Large intestine (tissue), 3 donors: ENCODE data around the gene SCAMP4. TPM values are rescaled to one million over a fixed set of nuclear protein-coding genes. Genes with fewer than 3 reads are reported as not detected.
"Not testable (repeated sequence)": the region's sequence is repeated elsewhere in the genome, so short reads cannot be mapped to it uniquely, and the experiment has no call there.

Experiments used
- DNase-seq, 2 donors: peaks; one replicate each; pipeline versions ENCODE4 v3.0.0 to v3.0.0-alpha.2; 2013
- H3K27ac ChIP-seq: one replicate; pipeline ENCODE4 v1.5.1; 2013; ENCODE audit warnings: low read length
- H3K27me3 ChIP-seq: 2 replicates; pipeline ENCODE4 v1.6.1; 2013; ENCODE audit warnings: low read length; ENCODE audit not compliant: control insufficient read depth, insufficient read depth
- H3K36me3 ChIP-seq: 2 replicates; pipeline ENCODE4 v1.6.1; 2013; ENCODE audit warnings: low read length; ENCODE audit not compliant: control insufficient read depth, insufficient read depth
- H3K4me1 ChIP-seq: one replicate; pipeline ENCODE4 v1.6.1; 2013; ENCODE audit warnings: low read length; ENCODE audit not compliant: control insufficient read depth, insufficient read depth
- H3K4me3 ChIP-seq: one replicate; pipeline ENCODE4 v1.5.1; 2013; ENCODE audit warnings: low read length
- H3K9me3 ChIP-seq: one replicate; pipeline ENCODE4 v1.6.1; 2013; ENCODE audit warnings: mild to moderate bottlenecking, low read depth, low read length, moderate library complexity; ENCODE audit not compliant: control insufficient read depth
- WGBS: methylation state at CpG from one replicate; pipeline ENCODE4 v1.1.5; 2013; ENCODE audit warnings: low lambda C conversion rate; ENCODE audit not compliant: insufficient coverage; 5-methylcytosine and 5-hydroxymethylcytosine counted together
- polyA plus RNA-seq: library from polyadenylated mRNA; unstranded; fragments of 120-200 nt; gene quantifications from one replicate; pipeline ENCODE4 v1.2.1, GENCODE V29; 2013

SCAMP4 gene
- polyA plus RNA-seq, 1 donor = 36.6 TPM

GRCh38 chr19:1884291-1884718 lies 20.9 kb upstream of the SCAMP4 start:
- Histone ChIP-seq H3K36me3 (peaks cover 13% of the 10 kb centered on the region), H3K4me1 (peaks cover 24% of the 10 kb centered on the region), H3K9me3 (no peaks in the 10 kb centered on the region), H3K27me3 (no peaks in the 10 kb centered on the region), H3K27ac (peak overlapping the region; percentile 78), H3K4me3 (peak overlapping the region; percentile 100)
- peak in 1 of 2 donors; percentile 43 for DNase-seq
- no CpG with 5 or more reads among the region's 11 CpGs for WGBS

DNA sequence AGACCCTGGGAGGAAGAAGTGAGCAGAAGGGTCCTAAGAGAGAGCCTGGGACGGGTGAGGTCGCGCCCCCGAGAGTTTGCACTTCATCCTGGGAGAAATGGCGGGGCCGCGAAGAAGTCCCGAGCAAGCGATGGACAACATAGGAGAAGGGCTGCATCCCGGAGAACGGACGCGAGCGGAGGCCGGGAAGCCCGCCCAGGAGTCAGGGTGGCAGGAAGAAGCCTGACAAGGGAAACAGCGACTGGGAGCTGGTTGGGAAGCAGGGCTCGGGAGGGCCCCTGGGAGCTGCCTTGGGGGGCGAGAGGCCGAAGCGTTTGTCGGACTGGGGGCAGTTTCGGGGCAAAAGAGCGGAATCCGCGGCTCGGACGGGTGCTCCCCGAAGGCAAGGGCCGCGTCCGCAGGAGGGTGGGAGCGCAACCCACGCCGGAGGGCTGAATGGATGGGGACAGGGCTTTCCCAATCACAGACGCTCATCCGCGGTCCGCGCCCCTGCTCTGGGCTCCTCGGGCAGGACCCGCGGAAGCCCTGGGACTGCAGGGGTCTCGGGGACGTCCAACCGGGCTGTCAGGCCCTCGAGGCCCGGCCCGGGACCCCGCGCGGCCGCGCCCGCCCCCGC lies 20.4 kb upstream of the SCAMP4 start:
- no CpG with 5 or more reads among the region's 56 CpGs for WGBS
- Histone ChIP-seq H3K27ac (peak overlapping the region; percentile 78), H3K27me3 (no peaks in the 10 kb centered on the region), H3K36me3 (peaks cover 13% of the 10 kb centered on the region), H3K4me1 (peaks cover 24% of the 10 kb centered on the region), H3K4me3 (peak overlapping the region; percentile 100), H3K9me3 (no peaks in the 10 kb centered on the region)
- peak in 1 of 2 donors; percentile 25 for DNase-seq

- Histone ChIP-seq H3K27ac (peak within 1 kb of the TSS; percentile 78), H3K4me1 (peaks cover 24% of the 10 kb centered on the region), H3K4me3 (peak within 1 kb of the TSS; percentile 100)
- peak; percentile 93 for DNase-seq
- H3K36me3 ChIP-seq, H3K27me3 ChIP-seq, H3K9me3 ChIP-seq: not testable (repeated sequence)
- WGBS = no CpG with 5 or more reads among the region's 46 CpGs
Measured at GRCh38 chr19:1885398-1886119, 19.6 kb upstream of the SCAMP4 start, which contains the start of gene ABHD17A. ABHD17A (minus strand) TSS chr19:1885496; CDS start chr19:1881566, 3,930 bp downstream.

- H3K36me3 ChIP-seq, DNase-seq, H3K4me3 ChIP-seq, H3K27me3 ChIP-seq, H3K9me3 ChIP-seq, H3K27ac ChIP-seq: not testable (repeated sequence)
- peaks cover 24% of the 10 kb centered on the region for H3K4me1 ChIP-seq
- WGBS = 97% methylated on average over 4 of the region's 15 CpGs
Measured at GRCh38 chr19:1886360-1886759, 18.8 kb upstream of the SCAMP4 start.

DNA sequence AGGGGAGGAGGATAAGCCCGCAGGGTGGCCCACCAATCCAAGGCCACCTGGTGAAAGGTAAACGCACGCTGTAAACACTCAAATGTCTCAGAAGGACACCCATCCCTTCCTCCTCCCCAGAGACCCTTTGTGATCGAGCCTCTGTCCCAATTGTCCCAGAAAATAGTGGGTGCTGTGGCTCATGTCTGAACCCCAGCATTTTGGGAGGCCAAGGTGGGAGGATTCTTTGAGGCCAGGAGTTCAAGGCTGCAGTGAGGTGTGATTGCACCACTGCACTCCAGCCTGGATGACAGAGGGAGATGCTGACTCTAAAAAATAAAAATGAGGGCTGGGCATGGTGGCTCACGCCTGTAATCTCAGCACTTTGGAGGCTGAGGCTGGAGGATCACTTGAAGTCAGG lies 16.8 kb upstream of the SCAMP4 start:
- WGBS = no CpG with 5 or more reads among the region's 5 CpGs
- Histone ChIP-seq H3K9me3 (no peaks in the 10 kb centered on the region), H3K27me3 (no peaks in the 10 kb centered on the region), H3K4me1 (peaks cover 12% of the 10 kb centered on the region), H3K4me3 (no peak overlapping the region), H3K36me3 (no peaks in the 10 kb centered on the region), H3K27ac (no peak overlapping the region)
- DNase-seq = no peak

GRCh38 chr19:1889907-1890306 lies 15.3 kb upstream of the SCAMP4 start:
- Histone ChIP-seq H3K36me3 (no peaks in the 10 kb centered on the region), H3K9me3 (no peaks in the 10 kb centered on the region), H3K4me3 (no peak overlapping the region), H3K4me1 (no peaks in the 10 kb centered on the region), H3K27me3 (no peaks in the 10 kb centered on the region), H3K27ac (no peak overlapping the region)
- DNase-seq = no peak
- WGBS = 100% methylated on average over 1 of the region's 1 CpG

DNA sequence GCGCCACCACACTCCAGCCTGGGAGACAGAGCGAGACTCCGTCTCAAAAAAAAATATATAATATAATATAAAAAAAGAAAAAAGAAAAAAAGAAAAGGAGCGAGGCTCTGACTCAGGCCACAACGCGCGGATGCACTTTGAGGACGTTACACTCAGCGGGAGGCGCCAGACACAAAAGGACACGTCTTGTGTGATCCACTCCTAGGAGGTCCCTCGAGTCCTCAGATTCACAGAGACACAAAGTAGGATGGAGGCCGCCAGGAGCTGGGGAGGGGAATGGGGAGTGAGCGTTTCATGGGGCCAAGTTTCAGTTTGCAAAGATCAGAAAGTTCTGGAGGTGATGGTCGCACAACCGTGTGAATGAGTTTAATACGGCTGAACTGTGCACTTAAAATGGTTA lies 11.4 kb upstream of the SCAMP4 start:
- H3K27ac ChIP-seq = no peak overlapping the region
- no CpG with 5 or more reads among the region's 17 CpGs for WGBS
- no peaks in the 10 kb centered on the region for H3K27me3 ChIP-seq

DNA sequence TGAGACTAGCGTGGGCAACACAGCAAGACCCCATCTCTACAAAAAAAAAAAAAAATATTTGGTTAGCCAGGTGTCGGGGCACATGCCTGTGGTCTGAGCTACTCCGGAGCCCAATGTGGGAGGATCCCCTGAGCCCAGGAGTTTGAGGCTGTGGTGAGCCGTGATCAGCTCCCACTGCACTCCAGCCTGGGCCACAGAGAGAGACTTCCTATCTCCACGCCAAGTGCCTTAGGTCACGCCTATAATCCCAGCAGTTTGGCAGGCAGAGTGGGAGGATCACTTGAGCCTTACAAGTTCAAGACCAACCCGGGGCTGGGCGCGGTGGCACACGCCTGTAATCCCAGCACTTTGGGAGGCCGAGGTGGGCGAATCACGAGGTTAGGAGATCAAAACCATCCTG lies 8.7 kb upstream of the SCAMP4 start:
- WGBS = no CpG with 5 or more reads among the region's 13 CpGs
- Histone ChIP-seq H3K4me3 (no peak overlapping the region), H3K27ac (no peak overlapping the region)

More for the DNA sequence above, 11.4 kb upstream of the SCAMP4 start:
- no peaks in the 10 kb centered on the region for H3K9me3 ChIP-seq
- DNase-seq = no peak
- peaks cover 2% of the 10 kb centered on the region for H3K4me1 ChIP-seq
- H3K4me3 ChIP-seq = no peak overlapping the region
- H3K36me3 ChIP-seq = no peaks in the 10 kb centered on the region

DNA sequence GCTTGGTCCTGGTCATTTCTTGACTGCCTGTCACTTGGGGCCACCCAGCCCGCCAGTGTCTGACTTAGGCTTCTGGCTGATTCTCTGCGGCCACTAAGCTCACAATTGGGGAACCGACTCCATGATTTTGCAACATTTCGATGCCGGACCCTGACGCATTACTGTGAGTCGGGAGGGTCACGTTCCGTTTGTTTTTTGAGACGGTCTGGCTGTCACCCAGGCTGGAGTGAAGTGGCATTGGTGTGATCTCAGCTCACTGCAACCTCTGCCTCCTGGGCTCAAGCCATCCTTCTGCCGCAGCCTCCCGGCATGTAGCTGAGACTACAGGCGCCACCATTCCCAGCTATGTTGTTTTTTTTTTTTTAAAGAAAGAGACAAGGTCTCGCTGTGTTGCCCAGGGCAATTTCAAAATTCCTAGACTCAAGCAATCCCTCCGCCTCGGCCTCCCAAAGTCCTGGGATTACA lies 3.2 kb upstream of the SCAMP4 start:
- DNase-seq = no peak
- H3K4me3 ChIP-seq = no peak overlapping the region
- WGBS = no CpG with 5 or more reads among the region's 16 CpGs
- H3K36me3 ChIP-seq = no peaks in the 10 kb centered on the region
- H3K27ac ChIP-seq = no peak overlapping the region
- peaks cover 6% of the 10 kb centered on the region for H3K4me1 ChIP-seq
- H3K9me3 ChIP-seq = no peaks in the 10 kb centered on the region
- no peaks in the 10 kb centered on the region for H3K27me3 ChIP-seq

More for the DNA sequence above, 8.7 kb upstream of the SCAMP4 start:
- no peaks in the 10 kb centered on the region for H3K9me3 ChIP-seq
- peaks cover 2% of the 10 kb centered on the region for H3K4me1 ChIP-seq
- H3K36me3 ChIP-seq = no peaks in the 10 kb centered on the region
- DNase-seq = no peak
- H3K27me3 ChIP-seq = no peaks in the 10 kb centered on the region

GRCh38 chr19:1902923-1903322 lies 2.3 kb upstream of the SCAMP4 start:
- no peaks in the 10 kb centered on the region for H3K27me3 ChIP-seq
- WGBS = no CpG with 5 or more reads among the region's 6 CpGs
- peaks cover 2% of the 10 kb centered on the region for H3K9me3 ChIP-seq
- no peak overlapping the region for H3K27ac ChIP-seq
- peaks cover 10% of the 10 kb centered on the region for H3K4me1 ChIP-seq
- no peak overlapping the region for H3K4me3 ChIP-seq
- DNase-seq = no peak
- H3K36me3 ChIP-seq = peaks cover 2% of the 10 kb centered on the region
